Fibroblast of skin of scalp (primary cell): ENCODE data around the gene RNF212B.

Experiments
- DNase-seq: peaks from one replicate; pipeline ENCODE4 v3.0.0-alpha.2; 2013

Gene RNF212B

GRCh38 chr14:23321572-23322547, 84.1 kb downstream of the RNF212B start:
- DNase-seq: peak; percentile 48
